Cardiac fibroblast (primary cell): ENCODE results near the gene UTP25.

Experiments
- DNase-seq, 2 donors: peaks; one replicate each; pipeline versions ENCODE4 v3.0.0 to v3.0.0-alpha.2; 2010; ENCODE audit warnings: low read depth in 2 of 2
- H3K4me3 ChIP-seq, 2 donors: replicated peaks in 1 of 2; 1 replicate in 1 of 2; 2 replicates in 1 of 2; pipeline ENCODE4 v1.5.1; 2011; ENCODE audit warnings: low read depth in 2 of 2, low read length in 2 of 2, mild to moderate bottlenecking in 2 of 2, moderate library complexity in 1 of 2
- CTCF ChIP-seq: IDR thresholded peaks from one replicate; pipeline ENCODE4 v1.5.1; 2011; ENCODE audit warnings: low read depth, mild to moderate bottlenecking, low read length, inconsistent platforms

The UTP25 gene

GRCh38 chr1:209860293-209860881 lies 32.6 kb downstream of the UTP25 start:
- peak; percentile 91 for TF ChIP-seq CTCF
- peak; percentile 93 to 95 for DNase-seq
- H3K4me3 ChIP-seq = no peak overlapping the region

GRCh38 chr1:209861242-209861641 lies 33.5 kb downstream of the UTP25 start:
- no peak overlapping the region for H3K4me3 ChIP-seq
- no peak for DNase-seq
- TF ChIP-seq CTCF = no peak

- no peak overlapping the region for H3K4me3 ChIP-seq
- no peak for DNase-seq
- no peak for TF ChIP-seq CTCF
Measured at GRCh38 chr1:209862391-209863356, 34.9 kb downstream of the UTP25 start.

GRCh38 chr1:209863766-209864485 lies 36.2 kb downstream of the UTP25 start:
- H3K4me3 ChIP-seq = no peak overlapping the region
- TF ChIP-seq CTCF = no peak
- no peak for DNase-seq

GRCh38 chr1:209866201-209866600 lies 38.4 kb downstream of the UTP25 start:
- no peak for TF ChIP-seq CTCF
- DNase-seq = no peak
- H3K4me3 ChIP-seq = no peak overlapping the region

GRCh38 chr1:209869291-209870149 lies 41.7 kb downstream of the UTP25 start:
- DNase-seq = peak in 1 of 2 donors; percentile 45
- no peak overlapping the region for H3K4me3 ChIP-seq
- TF ChIP-seq CTCF = no peak
